K562 (cell line): Measurements from ENCODE around the gene SLC35F4. TPM values are rescaled to one million over a fixed set of nuclear protein-coding genes. Genes with fewer than 3 reads are reported as not detected.

Experiments used
- ATAC-seq: fragments of 200-7000 bp; cut with Tn5 transposase; 3 replicates; pipeline ENCODE4 v1.9.1; 2020; ENCODE audit warnings: moderate library complexity
- BruUV-seq: library from RNA; stranded (reverse); fragments of 400-500 nt; replicated peaks from 2 replicates; lab custom pipeline; 2021; lab: Mats Ljungman, UMichigan
- CTCF ChIA-PET: fragments of 300-600 bp; formaldehyde crosslinking; extraction: SDS; loops from one replicate; lab custom pipeline; 2021; ENCODE audit warnings: low intra/inter-chr PET ratio; lab: Yijun Ruan, JAX
- POLR2A ChIA-PET: fragments of 300-600, 350-650 bp; sonication (Branson Sonifier 250); formaldehyde crosslinking; extraction: SDS; loops from one replicate; lab custom pipeline; 2021; ENCODE audit warnings: antibody characterized with exemption, inconsistent platforms; lab: Yijun Ruan, JAX
- DNase-seq, 4 experiments: peaks; one replicate each; pipeline versions ENCODE4 v3.0.0 to v3.0.0-alpha.2; 2011 to 2018; ENCODE audit warnings: low spot score in 3 of 4, mixed read lengths in 3 of 4; ENCODE audit errors: extremely low read depth in 1 of 4
- FAIRE-seq: peaks from 2 replicates; lab custom pipeline; 2011; peaks lifted over from hg19 to GRCh38; lab: Jason Lieb, UNC
- H2AFZ ChIP-seq: 2 replicates; pipeline ENCODE4 v1.6.0; 2011; ENCODE audit warnings: low read depth, low read length, control low read depth, inconsistent platforms
- H3K27ac ChIP-seq: fragments of 200-600 bp; 3 replicates; pipeline ENCODE4 v1.8.0; 2011; ENCODE audit warnings: low read depth, mild to moderate bottlenecking, control low read depth, inconsistent platforms, low read length, moderate library complexity, mixed read lengths; ENCODE audit errors: extremely low read depth
- H3K27me3 ChIP-seq, 2 experiments: fragments of 300-600 bp in 1 of 2; 2 replicates in 1 of 2; 3 replicates in 1 of 2; pipeline versions ENCODE4 v1.6.0 to v1.8.0; 2011; ENCODE audit warnings: inconsistent platforms in 2 of 2, low read length in 2 of 2, mild to moderate bottlenecking in 1 of 2, mixed read lengths in 1 of 2, moderate library complexity in 1 of 2; ENCODE audit not compliant: control insufficient read depth in 2 of 2, insufficient read depth in 2 of 2
- H3K36me3 ChIP-seq: fragments of 300-600 bp; 3 replicates; pipeline ENCODE4 v1.8.0; 2011; ENCODE audit warnings: mild to moderate bottlenecking, low read length, inconsistent platforms; ENCODE audit not compliant: control insufficient read depth, insufficient read depth
- H3K4me1 ChIP-seq, 2 experiments: fragments of 200-600 bp in 1 of 2; replicated peaks in 1 of 2; 2 replicates in 1 of 2; 3 replicates in 1 of 2; pipeline versions ENCODE4 v1.5.1 to v1.8.0; 2011; ENCODE audit warnings: inconsistent platforms in 2 of 2, low read length in 2 of 2, mild to moderate bottlenecking in 1 of 2, mixed read lengths in 1 of 2, moderate library complexity in 1 of 2; ENCODE audit not compliant: control insufficient read depth in 2 of 2, insufficient read depth in 2 of 2
- H3K4me2 ChIP-seq: 2 replicates; pipeline ENCODE4 v1.6.1; 2011; ENCODE audit warnings: low read length, control low read depth, inconsistent platforms, mixed read lengths; ENCODE audit not compliant: insufficient read depth
- H3K4me3 ChIP-seq: fragments of 200-600 bp; sonication (generic), shearing (Covaris generic); 2 replicates; pipeline ENCODE4 v1.5.1; 2016; ENCODE audit warnings: control low read depth, inconsistent platforms
- H3K79me2 ChIP-seq: fragments of 200-600 bp; 3 replicates; pipeline ENCODE4 v1.8.0; 2011; ENCODE audit warnings: low read length, inconsistent platforms; ENCODE audit not compliant: control insufficient read depth, insufficient read depth
- H3K9ac ChIP-seq, 2 experiments: 2 replicates each; pipeline versions ENCODE4 v1.6.0 to v1.6.1; 2011; ENCODE audit warnings: low read depth in 2 of 2, low read length in 2 of 2, control low read depth in 1 of 2, inconsistent platforms in 1 of 2, mild to moderate bottlenecking in 1 of 2, mixed read lengths in 1 of 2; ENCODE audit not compliant: insufficient read depth in 1 of 2
- H3K9me1 ChIP-seq: one replicate; pipeline ENCODE4 v1.6.0; 2011; ENCODE audit warnings: inconsistent platforms, mild to moderate bottlenecking, low read length, moderate library complexity; ENCODE audit not compliant: control insufficient read depth, insufficient read depth
- H3K9me3 ChIP-seq: replicated peaks from 2 replicates; pipeline ENCODE4 v1.5.1; 2011; ENCODE audit warnings: low read depth, low read length, inconsistent platforms; ENCODE audit not compliant: control insufficient read depth, insufficient read depth
- H4K20me1 ChIP-seq: replicated peaks from 2 replicates; pipeline ENCODE4 v1.6.1; 2011; ENCODE audit warnings: low read length, inconsistent platforms, mixed read lengths; ENCODE audit not compliant: control insufficient read depth, insufficient read depth
- BHLHE40 ChIP-seq: IDR thresholded peaks from 2 replicates; pipeline ENCODE4 v1.6.1; 2011; ENCODE audit warnings: low read length, improper control_type of control experiment
- ETV5 ChIP-seq: sonication (generic); formaldehyde crosslinking; IDR thresholded peaks from 2 replicates; pipeline ENCODE4 v1.4.0; 2020; ENCODE audit warnings: low read depth, mild to moderate bottlenecking, missing genetic modification reagents
- FOXP4 ChIP-seq: sonication (generic); formaldehyde crosslinking; IDR thresholded peaks from 2 replicates; pipeline ENCODE4 v1.8.0; 2022; ENCODE audit warnings: mild to moderate bottlenecking, missing genetic modification reagents, borderline replicate concordance
- KLF13 ChIP-seq: fragments of 450-650 bp; IDR thresholded peaks from 2 replicates; pipeline ENCODE4 v1.6.1; 2016; ENCODE audit warnings: missing genetic modification characterization, low read depth, mild to moderate bottlenecking, missing compliant biosample characterization, moderate library complexity, borderline replicate concordance
- PHTF2 ChIP-seq: fragments of 250-450 bp; sonication (Bioruptor Pico); IDR thresholded peaks from 2 replicates; pipeline ENCODE4 v1.5.0; 2021; ENCODE audit warnings: mild to moderate bottlenecking
- ZNF274 ChIP-seq: IDR thresholded peaks from 2 replicates; pipeline ENCODE4 v1.6.1; 2011; ENCODE audit warnings: low read depth, mild to moderate bottlenecking, low read length, moderate library complexity, borderline replicate concordance
- ZNF431 ChIP-seq: sonication (generic); formaldehyde crosslinking; IDR thresholded peaks from 2 replicates; pipeline ENCODE4 v1.8.0; 2022; ENCODE audit warnings: mild to moderate bottlenecking, missing genetic modification reagents
- ZNF609 ChIP-seq: sonication (generic); formaldehyde crosslinking; IDR thresholded peaks from 2 replicates; pipeline ENCODE4 v1.8.1; 2023; ENCODE audit warnings: missing genetic modification reagents, mild to moderate bottlenecking, borderline replicate concordance
- in situ Hi-C: fragments of 300-500 bp; cut with MboI; formaldehyde crosslinking; loops from 4 replicates; pipeline ENCODE4 v1.15.0; 2018; ENCODE audit warnings: inconsistent platforms, mixed read lengths
- intact Hi-C: fragments of 100-400 bp; cut with micrococcal nuclease; formaldehyde crosslinking; loops from 2 replicates; pipeline ENCODE4 v1.14.2; 2022
- polyA plus RNA-seq, 8 experiments: library from polyadenylated mRNA; depleted of rRNA in 4 of 8; stranded (reverse) in 5 of 8; unstranded in 3 of 8; fragments of >200 nt; fragmentation: Nextera tagmentation in 2 of 8; fragmentation: Illumina TruSeq in 1 of 8; extraction: Ambion mirVana in 2 of 8; extraction: Trizol in 1 of 8; gene quantifications; 2 replicates each; pipeline versions ENCODE4 v1.2.1 to v1.2.3, GENCODE V29; 2011 to 2014; ENCODE audit warnings: inconsistent platforms in 1 of 8, missing spikeins in 1 of 8
- total RNA-seq, 7 experiments: library from RNA; depleted of rRNA in 6 of 7; stranded (reverse); fragments of >200 nt in 6 of 7; fragmentation: Illumina TruSeq in 2 of 7; extraction: Trizol in 2 of 7; gene quantifications; 2 replicates each; pipeline versions ENCODE4 v1.2.1 to v1.2.3, GENCODE V29; 2011 to 2021; ENCODE audit warnings: low replicate concordance in 1 of 7

The SLC35F4 gene
- total and polyA plus RNA-seq, 9 of the 15 experiments (the other 6 are each of a cell fraction or from before 2014, with no cell fraction given), result 0.01 TPM; not detected in 8

DNA sequence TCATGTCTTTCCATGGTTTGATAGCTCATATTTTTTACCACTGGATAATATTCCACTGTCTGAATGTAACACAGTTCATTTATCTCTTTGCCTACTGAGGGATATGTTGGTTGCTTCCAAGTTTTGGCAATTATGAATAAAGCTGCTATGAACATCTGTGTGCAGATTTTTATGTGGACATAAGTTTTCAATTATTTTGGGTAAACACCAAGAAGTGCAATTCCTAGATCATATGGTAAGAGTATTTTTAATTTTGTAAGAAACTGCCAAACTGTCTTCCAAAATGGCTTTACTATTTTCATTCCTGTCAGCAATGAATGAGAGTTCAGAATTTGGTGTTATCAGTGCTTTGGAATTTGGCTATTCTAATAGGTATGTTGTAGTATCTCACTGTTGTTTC, 43.7 kb upstream of the SLC35F4 start:
- Histone ChIP-seq H4K20me1 (no peaks in the 10 kb centered on the region), H3K4me1 (no peaks in the 10 kb centered on the region), H3K9ac (no peak overlapping the region), H3K36me3 (no peaks in the 10 kb centered on the region), H3K27me3 (no peaks in the 10 kb centered on the region), H3K9me1 (no peaks in the 10 kb centered on the region), H3K4me2 (no peak overlapping the region), H3K9me3 (no peaks in the 10 kb centered on the region), H3K4me3 (no peak overlapping the region), H3K27ac (no peak overlapping the region), H3K79me2 (no peaks in the 10 kb centered on the region), H2AFZ (no peak overlapping the region)
- ChIA-PET CTCF (no interaction called here), POLR2A (no interaction called here)
- in situ Hi-C loops (no loop called here), intact Hi-C loops (no loop called here)
- no peak for DNase-seq
- no TSS peak for BruUV-seq
- ATAC-seq, result no peak
- FAIRE-seq, result no peak
- TF ChIP-seq ZNF274 (no peak), ZNF431 (no peak), BHLHE40 (no peak), FOXP4 (CRISPR knock-in tag) (no peak), KLF13 (no peak), ZNF609 (CRISPR knock-in tag) (no peak), PHTF2 (CRISPR knock-in tag) (no peak), ETV5 (CRISPR knock-in tag) (no peak)
